Mesenchymal stem cell (in vitro differentiated cells and primary cell): ENCODE data around the gene WLS.

Experiments used
- DNase-seq: peaks from one replicate; pipeline ENCODE4 v3.0.0-alpha.2; 2013
- H2AFZ ChIP-seq: one replicate; pipeline ENCODE4 v1.6.1; 2013; ENCODE audit warnings: low read depth, mild to moderate bottlenecking, control low read depth, inconsistent platforms, low read length, moderate library complexity
- H2AK5ac ChIP-seq: 2 replicates; pipeline ENCODE4 v1.6.1; 2013; ENCODE audit warnings: low read length, moderate library complexity, mild to moderate bottlenecking, inconsistent platforms; ENCODE audit not compliant: severe bottlenecking
- H2BK120ac ChIP-seq: one replicate; pipeline ENCODE4 v1.6.1; 2013; ENCODE audit warnings: low read depth, mild to moderate bottlenecking, inconsistent platforms, low read length, moderate library complexity
- H2BK12ac ChIP-seq, 2 experiments: one replicate each; pipeline ENCODE4 v1.6.1; 2013; ENCODE audit warnings: inconsistent platforms in 2 of 2, low read length in 2 of 2, mild to moderate bottlenecking in 2 of 2, moderate library complexity in 2 of 2, control low read depth in 1 of 2
- H2BK15ac ChIP-seq: one replicate; pipeline ENCODE4 v1.6.1; 2013; ENCODE audit warnings: mild to moderate bottlenecking, low read depth, inconsistent platforms; ENCODE audit not compliant: poor library complexity, severe bottlenecking
- H2BK5ac ChIP-seq: 2 replicates; pipeline ENCODE4 v1.6.1; 2013; ENCODE audit warnings: low read depth, mild to moderate bottlenecking, low read length, control low read depth, inconsistent platforms; ENCODE audit not compliant: poor library complexity, severe bottlenecking
- H3K14ac ChIP-seq, 2 experiments: one replicate each; pipeline ENCODE4 v1.6.1; 2013; ENCODE audit warnings: inconsistent platforms in 2 of 2, low read length in 2 of 2, control low read depth in 1 of 2, mild to moderate bottlenecking in 1 of 2, moderate library complexity in 1 of 2
- H3K18ac ChIP-seq, 2 experiments: one replicate each; pipeline ENCODE4 v1.6.1; 2013; ENCODE audit warnings: inconsistent platforms in 2 of 2, low read length in 2 of 2, control low read depth in 1 of 2, low read depth in 1 of 2, mild to moderate bottlenecking in 1 of 2
- H3K23ac ChIP-seq, 2 experiments: one replicate each; pipeline ENCODE4 v1.6.1; 2013; ENCODE audit warnings: inconsistent platforms in 2 of 2, low read length in 2 of 2, mild to moderate bottlenecking in 2 of 2, moderate library complexity in 2 of 2, control low read depth in 1 of 2
- H3K27ac ChIP-seq: 2 replicates; pipeline ENCODE4 v1.5.1; 2013; ENCODE audit warnings: mild to moderate bottlenecking, moderate library complexity, low read length, control low read depth, inconsistent platforms; ENCODE audit not compliant: poor library complexity, severe bottlenecking
- H3K27me3 ChIP-seq, 2 experiments: 2 replicates each; pipeline versions ENCODE4 v1.6.1 to v1.7.0; 2013; ENCODE audit warnings: low read length in 2 of 2, mild to moderate bottlenecking in 2 of 2, moderate library complexity in 2 of 2, control low read depth in 1 of 2, inconsistent platforms in 1 of 2; ENCODE audit not compliant: control insufficient read depth in 1 of 2, insufficient read depth in 1 of 2
- H3K36me3 ChIP-seq, 2 experiments: 2 replicates each; pipeline versions ENCODE4 v1.6.1 to v1.7.0; 2013; ENCODE audit warnings: low read length in 2 of 2, control low read depth in 1 of 2, inconsistent platforms in 1 of 2, low read depth in 1 of 2, mild to moderate bottlenecking in 1 of 2; ENCODE audit not compliant: insufficient read depth in 2 of 2, control insufficient read depth in 1 of 2
- H3K4ac ChIP-seq, 2 experiments: one replicate each; pipeline ENCODE4 v1.6.1; 2013; ENCODE audit warnings: inconsistent platforms in 2 of 2, low read length in 2 of 2, mild to moderate bottlenecking in 2 of 2, moderate library complexity in 2 of 2, control low read depth in 1 of 2, low read depth in 1 of 2
- H3K4me1 ChIP-seq: 2 replicates; pipeline ENCODE4 v1.6.1; 2013; ENCODE audit warnings: low read depth, low read length, control low read depth; ENCODE audit not compliant: control insufficient read depth, insufficient read depth
- H3K4me2 ChIP-seq: 2 replicates; pipeline ENCODE4 v1.6.1; 2013; ENCODE audit warnings: low read length, mild to moderate bottlenecking, inconsistent platforms; ENCODE audit not compliant: poor library complexity, severe bottlenecking
- H3K4me3 ChIP-seq, 2 experiments: 2 replicates each; pipeline versions ENCODE4 v1.5.1 to v1.7.0; 2013; ENCODE audit warnings: low read length in 2 of 2, mild to moderate bottlenecking in 2 of 2, control low read depth in 1 of 2, low read depth in 1 of 2; ENCODE audit not compliant: insufficient read depth in 1 of 2
- H3K79me1 ChIP-seq: replicated peaks from 2 replicates; pipeline ENCODE4 v1.6.1; 2013; ENCODE audit warnings: mild to moderate bottlenecking, control low read depth, low read length, inconsistent platforms; ENCODE audit not compliant: poor library complexity, severe bottlenecking
- H3K9ac ChIP-seq: 2 replicates; pipeline ENCODE4 v1.7.0; 2013; ENCODE audit warnings: mild to moderate bottlenecking, low read length, moderate library complexity
- H3K9me3 ChIP-seq: 2 replicates; pipeline ENCODE4 v1.7.0; 2013; ENCODE audit warnings: mild to moderate bottlenecking, low read length; ENCODE audit not compliant: control insufficient read depth
- H4K8ac ChIP-seq: one replicate; pipeline ENCODE4 v1.6.1; 2013; ENCODE audit warnings: inconsistent platforms, mild to moderate bottlenecking, low read length, moderate library complexity
- H4K91ac ChIP-seq: one replicate; pipeline ENCODE4 v1.6.1; 2013; ENCODE audit warnings: mild to moderate bottlenecking, low read length, inconsistent platforms
- WGBS: methylation state at CpG from one replicate; pipeline ENCODE4 v1.1.7; 2013; ENCODE audit warnings: mixed read lengths; 5-methylcytosine and 5-hydroxymethylcytosine counted together

Gene WLS

DNA sequence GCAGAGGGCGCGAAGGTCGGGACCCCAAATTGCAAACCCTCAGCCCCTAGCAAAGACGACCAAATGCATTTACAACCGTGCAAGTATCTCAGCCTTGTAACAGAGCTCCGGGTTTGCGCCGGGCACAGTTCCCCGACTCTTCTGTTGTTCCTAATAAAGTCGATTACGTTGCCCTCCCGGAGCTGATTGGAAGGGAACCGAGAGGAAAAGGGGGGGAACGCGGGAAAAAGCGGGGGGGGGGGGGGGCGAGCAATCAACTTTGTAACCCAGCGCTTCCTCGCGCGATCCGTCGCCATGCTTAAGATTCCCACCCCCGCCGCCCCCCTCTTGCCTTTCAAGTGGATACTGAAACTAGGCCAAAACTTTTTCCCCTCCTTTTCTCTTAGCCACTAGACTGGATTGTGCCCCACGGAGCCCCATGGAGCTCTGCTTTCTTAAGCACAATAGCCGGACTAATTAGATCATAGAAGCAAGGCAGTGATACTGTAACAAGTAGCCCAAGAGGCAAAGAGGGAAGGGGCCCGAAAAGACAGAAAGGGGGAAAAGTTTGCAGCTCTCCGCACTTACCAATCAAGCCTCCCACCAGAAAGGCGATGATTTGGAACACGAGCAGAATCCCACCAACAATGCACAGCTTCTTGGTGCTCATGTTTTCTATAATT, 565 bp downstream of the WLS start:
- Histone ChIP-seq H2BK120ac (peak overlapping the region; percentile 89), H3K14ac (peak overlapping the region in 1 of 2 experiments; percentile 14), H3K9ac (peak overlapping the region; percentile 96), H2AFZ (no peak overlapping the region), H3K27me3 (no peaks in the 10 kb centered on the region), H3K36me3 (peaks cover 0 to 5% of the 10 kb centered on the region in 2 experiments), H3K79me1 (no peaks in the 10 kb centered on the region), H3K23ac (no peak overlapping the region), H3K4me1 (no peaks in the 10 kb centered on the region), H3K4me3 (peak overlapping the region; percentile 75 to 99), H4K8ac (peak overlapping the region; percentile 42), H2BK5ac (peak overlapping the region; percentile 81), H3K4me2 (peak overlapping the region; percentile 95), H3K27ac (peak overlapping the region; percentile 88), H2BK12ac (no peak overlapping the region), H2BK15ac (peak overlapping the region; percentile 89), H4K91ac (no peak overlapping the region), H3K18ac (peak overlapping the region; percentile 58 to 90), H2AK5ac (peak overlapping the region; percentile 39), H3K4ac (peak overlapping the region; percentile 81 to 86), H3K9me3 (no peaks in the 10 kb centered on the region)
- WGBS = 1% methylated on average over 26 of the region's 31 CpGs
- peak; percentile 86 for DNase-seq

DNA sequence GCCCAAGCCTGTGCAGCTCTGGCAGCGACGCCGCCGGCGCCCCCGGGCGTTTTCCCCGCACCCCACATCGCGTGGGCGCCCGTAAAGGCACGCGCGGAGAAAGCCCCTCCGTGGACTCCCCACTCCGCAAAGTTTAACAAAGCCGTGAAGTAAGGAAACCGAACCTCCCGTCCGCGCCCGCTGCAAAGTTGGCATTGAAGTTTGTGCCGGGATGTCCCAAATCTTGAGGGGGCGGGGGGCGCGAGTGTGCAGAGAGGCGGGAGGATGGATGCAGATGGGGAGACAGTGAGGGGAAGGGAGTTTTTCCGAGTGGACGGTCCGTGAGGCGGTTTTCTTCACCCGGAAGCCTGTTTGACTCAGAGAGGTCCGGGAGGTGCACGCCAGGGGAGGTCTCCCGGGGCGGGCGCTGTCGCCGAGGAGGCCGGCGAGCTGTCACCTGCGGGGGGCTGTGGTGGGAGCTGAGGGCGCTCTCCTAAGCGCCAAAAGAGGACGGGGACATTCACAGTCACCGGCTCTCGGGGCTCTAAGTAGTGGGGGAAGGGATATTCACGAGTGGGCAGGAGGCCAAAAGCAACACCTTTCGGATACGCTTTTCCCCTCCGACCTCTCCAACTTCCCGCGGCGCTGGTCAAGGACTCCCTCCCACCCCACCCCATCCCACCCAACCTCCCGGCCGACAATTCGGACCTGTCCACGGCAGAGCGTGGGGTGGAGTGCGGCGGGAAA, 1.3 kb downstream of the WLS start:
- Histone ChIP-seq H3K9ac (peak overlapping the region; percentile 96), H4K8ac (peak overlapping the region; percentile 46), H3K4me1 (peaks cover 1% of the 10 kb centered on the region), H2BK5ac (peak overlapping the region; percentile 85), H3K9me3 (no peaks in the 10 kb centered on the region), H3K23ac (peak overlapping the region in 1 of 2 experiments; percentile 74), H3K14ac (peak overlapping the region in 1 of 2 experiments; percentile 79), H4K91ac (no peak overlapping the region), H3K4me3 (peak overlapping the region; percentile 75 to 99), H2BK12ac (peak overlapping the region in 1 of 2 experiments; percentile 90), H3K27ac (peak overlapping the region; percentile 76), H2BK15ac (peak overlapping the region; percentile 89), H3K36me3 (peaks cover 2 to 7% of the 10 kb centered on the region in 2 experiments), H2BK120ac (peak overlapping the region; percentile 24), H3K4ac (peak overlapping the region; percentile 5 to 69), H3K4me2 (peak overlapping the region; percentile 95), H3K18ac (peak overlapping the region; percentile 58 to 84), H3K27me3 (no peaks in the 10 kb centered on the region), H2AK5ac (peak overlapping the region; percentile 21), H2AFZ (no peak overlapping the region), H3K79me1 (no peaks in the 10 kb centered on the region)
- DNase-seq = peak; percentile 45
- 1% methylated on average over 57 of the region's 62 CpGs for WGBS

DNA sequence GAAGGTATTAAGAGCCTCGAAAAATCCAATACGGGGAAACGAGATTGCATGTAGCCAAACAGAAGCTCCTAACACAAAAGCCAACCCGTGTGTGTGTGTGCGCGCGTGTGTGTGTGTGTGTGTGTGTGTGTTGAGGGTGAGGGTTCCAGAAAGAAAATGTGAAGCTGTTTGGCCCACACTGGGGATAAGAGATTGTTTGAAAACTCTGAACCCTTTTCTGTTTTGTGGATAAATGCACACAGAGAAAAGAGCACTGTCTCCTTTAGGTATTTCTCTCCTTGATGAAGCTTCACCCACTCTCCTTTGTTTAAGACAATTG, 1.9 kb downstream of the WLS start:
- no peak overlapping the region for H2BK12ac ChIP-seq
- no peak overlapping the region for H2BK15ac ChIP-seq
- no peaks in the 10 kb centered on the region for H3K9me3 ChIP-seq
- no peak overlapping the region for H3K4ac ChIP-seq
- H3K18ac ChIP-seq = no peak overlapping the region
- H4K8ac ChIP-seq = no peak overlapping the region
- H3K4me1 ChIP-seq = peaks cover 1% of the 10 kb centered on the region
- no peak overlapping the region for H2BK120ac ChIP-seq
- no peaks in the 10 kb centered on the region for H3K27me3 ChIP-seq
- no peak overlapping the region for H3K23ac ChIP-seq
- WGBS = 16% methylated on average over 7 of the region's 7 CpGs
- no peaks in the 10 kb centered on the region for H3K79me1 ChIP-seq
- peaks cover 2 to 7% of the 10 kb centered on the region in 2 experiments for H3K36me3 ChIP-seq
- H3K14ac ChIP-seq = no peak overlapping the region
- peak overlapping the region; percentile 75 to 99 for H3K4me3 ChIP-seq
- DNase-seq = peak; percentile 62
- peak overlapping the region; percentile 96 for H3K9ac ChIP-seq
- no peak overlapping the region for H2AK5ac ChIP-seq
- H3K4me2 ChIP-seq = peak overlapping the region; percentile 95
- no peak overlapping the region for H2BK5ac ChIP-seq
- no peak overlapping the region for H2AFZ ChIP-seq
- no peak overlapping the region for H4K91ac ChIP-seq
- H3K27ac ChIP-seq = peak overlapping the region; percentile 63
